ENCODE results near the gene MYO3B.
"Not testable (repeated sequence)": the region's sequence is repeated elsewhere in the genome, so short reads cannot be mapped to it uniquely, and the experiment has no call there.

The MYO3B gene

DNA sequence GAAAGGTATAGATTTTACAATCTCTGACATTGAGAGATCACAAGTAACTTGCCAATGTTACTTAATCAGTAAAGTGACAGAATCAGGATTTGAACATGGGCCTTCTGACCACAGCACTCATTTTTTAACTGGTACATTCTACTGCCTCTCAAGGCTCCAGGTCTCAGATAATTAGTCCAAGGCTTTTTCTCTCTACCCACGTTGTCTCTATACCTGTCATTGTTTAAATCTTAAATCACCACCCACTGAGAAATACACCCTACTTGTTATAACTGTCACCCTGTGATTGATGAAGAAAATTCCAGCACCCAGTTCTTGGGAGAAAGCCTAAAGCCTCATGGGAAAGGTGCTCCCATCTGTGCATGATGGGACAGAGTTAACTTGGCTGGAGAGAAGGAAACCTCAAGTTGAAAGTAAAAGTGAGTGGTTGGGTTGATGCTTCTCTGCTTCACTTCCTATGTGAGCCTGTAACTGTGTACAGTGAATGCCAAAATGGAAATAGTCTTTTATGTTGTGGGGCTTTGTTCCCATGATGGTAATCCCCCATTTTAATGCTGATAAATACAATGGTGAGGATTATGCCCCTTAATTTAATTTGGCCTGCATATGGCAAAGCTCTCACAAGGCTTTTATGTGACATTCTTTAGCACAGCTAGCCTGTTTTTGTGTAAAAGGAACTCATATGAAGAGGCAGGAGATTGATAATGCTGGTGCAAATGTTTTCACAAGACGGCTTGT is 347.1 kb downstream of the MYO3B start:
- DNase-seq, result no peak

DNA sequence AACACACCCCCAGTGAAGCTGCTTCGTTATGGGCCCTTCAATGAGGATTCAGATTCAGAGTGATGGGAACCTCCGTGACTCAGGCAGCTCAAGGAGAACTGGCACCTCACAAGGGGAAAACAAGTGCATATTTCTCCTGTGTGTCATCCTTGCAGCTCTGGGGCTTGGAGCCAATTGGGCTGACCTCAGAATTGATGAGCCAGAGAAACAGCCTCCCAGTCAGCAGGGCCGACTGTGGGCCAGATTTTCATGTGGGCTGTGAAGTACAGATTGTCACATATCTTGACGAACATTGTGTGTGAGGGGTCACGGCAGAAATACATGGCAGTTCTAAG is 347.6 kb downstream of the MYO3B start:
- no peak for DNase-seq

DNA sequence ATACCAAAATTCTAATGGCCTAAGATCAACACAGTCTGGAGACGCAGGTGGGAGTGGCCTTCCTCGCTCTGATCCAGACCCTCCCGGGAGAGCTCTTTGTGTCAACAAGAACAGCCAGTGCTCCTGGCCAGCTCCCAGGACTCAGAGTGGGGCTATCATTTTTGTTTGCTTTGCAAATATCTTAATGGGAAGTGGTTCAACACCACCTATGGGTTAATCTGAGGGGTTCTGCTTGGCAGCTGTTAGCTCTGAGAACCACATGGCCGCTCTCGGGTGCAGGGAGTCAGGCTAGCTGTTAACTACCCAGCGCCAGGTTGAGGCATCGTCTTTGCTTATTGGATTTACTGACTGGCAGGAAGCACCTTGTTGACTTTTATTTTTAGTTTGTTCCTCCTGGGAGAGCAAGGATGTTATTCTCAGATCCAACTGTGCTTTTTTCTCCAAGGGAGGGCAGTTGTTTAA is 352.4 kb downstream of the MYO3B start:
- DNase-seq, result peak; percentile 97

DNA sequence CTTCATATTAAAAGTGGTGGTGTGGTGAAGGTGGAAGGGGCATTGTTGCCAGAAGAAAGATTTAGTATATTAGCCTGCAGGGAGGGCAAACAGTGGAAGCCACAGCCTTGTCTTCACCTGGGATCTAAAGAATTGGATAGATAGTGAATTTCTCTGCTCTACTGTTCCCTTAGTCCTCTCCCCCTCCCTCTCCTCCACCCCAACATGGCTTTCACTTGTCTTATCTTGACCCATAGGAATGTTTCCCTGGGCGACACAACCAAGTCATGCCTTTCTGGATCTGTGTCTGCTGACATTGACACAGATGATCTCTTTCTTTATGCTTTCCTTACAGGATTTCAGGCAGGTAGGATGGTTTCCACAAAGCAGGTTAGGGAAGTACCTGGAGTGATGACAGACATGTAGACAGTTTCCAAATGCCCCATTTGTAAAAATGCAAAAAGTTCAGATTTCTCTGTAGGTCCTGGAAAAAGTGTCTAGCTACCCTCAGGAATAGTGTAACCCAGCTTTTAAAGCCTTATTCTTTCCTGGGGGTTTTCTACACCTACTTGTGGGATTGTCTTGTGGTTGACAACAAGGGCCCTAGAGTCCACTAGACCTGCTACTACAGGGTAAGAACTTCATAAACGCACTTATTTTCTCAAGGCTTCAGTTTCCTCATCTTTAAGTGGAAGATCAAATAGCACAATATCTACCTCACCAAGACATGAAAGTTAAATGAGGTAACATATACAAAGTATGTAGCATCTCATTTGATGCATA is 353.0 kb downstream of the MYO3B start:
- DNase-seq, result peak; percentile 51

DNA sequence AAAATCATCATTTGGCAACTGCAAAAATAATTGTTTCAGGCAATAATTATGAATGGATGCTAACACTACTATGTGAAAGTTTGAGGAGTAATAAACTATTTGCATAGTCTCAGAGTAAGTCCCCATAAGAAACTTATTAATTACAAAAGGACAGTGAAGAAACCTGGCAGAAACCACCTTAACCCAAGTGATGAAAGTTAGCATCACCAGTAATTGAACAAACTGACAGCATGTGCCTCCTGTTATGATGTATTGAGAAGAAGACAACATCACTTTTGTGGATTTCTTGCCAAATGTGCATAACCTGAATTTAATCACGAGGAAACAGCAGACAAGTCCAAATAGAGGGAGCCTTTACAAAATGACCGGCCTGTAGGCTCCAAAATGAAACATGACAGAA is 353.9 kb downstream of the MYO3B start:
- no peak for DNase-seq

DNA sequence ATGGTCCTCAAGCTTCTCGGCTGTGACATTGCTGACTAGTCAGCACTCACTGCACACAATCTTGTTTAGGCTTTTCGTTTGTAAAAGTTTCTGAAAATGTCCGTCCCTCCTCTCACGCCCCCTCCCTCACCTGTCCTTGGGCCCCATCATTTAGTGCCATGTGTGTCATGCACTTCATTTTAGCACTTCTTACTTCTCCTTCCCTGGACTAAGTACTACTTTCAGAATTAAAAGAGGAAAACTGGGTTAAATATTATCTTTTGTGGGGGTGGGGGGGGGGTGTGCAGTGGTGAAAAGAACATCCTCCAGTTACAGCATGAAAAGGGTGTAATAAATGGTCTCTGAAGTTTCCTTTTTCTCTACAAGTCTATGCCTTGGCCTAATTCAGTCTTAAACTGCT is 355.2 kb downstream of the MYO3B start:
- DNase-seq, result no peak

DNA sequence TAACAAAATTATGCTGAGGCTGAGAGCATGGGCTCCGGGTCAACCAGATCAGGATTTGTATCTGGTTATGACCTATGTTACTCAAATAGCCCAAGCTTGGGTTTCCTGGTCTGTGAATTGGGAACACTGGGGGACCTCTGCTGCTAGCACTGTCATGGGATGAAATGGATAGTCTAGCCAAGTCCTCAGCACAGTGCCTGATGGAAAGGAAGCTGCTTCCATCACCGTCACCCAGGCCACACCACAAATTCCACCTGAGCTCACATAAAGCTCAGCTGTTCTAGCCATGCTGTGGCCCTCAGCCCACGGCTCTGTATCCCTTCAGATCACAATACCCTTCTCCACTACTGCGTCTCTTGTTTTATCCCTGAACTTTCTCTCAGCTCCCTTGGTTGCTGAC is 357.6 kb downstream of the MYO3B start:
- DNase-seq, result no peak

DNA sequence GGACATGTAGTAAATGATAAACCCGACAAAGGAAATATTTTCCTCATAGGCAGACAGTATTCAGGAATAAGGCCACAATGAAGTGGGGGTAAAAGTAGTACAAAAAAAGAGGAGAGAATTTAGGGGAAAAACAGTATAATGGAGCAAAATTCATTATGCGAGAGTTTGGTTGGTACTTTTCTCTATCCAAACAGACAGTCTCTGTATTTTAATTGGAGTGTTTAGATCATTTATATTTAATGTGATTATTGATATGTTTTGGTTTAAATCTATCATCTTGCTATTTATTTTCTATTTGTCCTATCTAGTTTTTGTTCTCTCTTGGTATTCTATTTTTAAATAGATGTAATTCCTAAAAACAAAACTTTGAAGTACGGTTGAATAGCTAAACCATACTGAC is 366.9 kb downstream of the MYO3B start:
- no peak for DNase-seq

DNA sequence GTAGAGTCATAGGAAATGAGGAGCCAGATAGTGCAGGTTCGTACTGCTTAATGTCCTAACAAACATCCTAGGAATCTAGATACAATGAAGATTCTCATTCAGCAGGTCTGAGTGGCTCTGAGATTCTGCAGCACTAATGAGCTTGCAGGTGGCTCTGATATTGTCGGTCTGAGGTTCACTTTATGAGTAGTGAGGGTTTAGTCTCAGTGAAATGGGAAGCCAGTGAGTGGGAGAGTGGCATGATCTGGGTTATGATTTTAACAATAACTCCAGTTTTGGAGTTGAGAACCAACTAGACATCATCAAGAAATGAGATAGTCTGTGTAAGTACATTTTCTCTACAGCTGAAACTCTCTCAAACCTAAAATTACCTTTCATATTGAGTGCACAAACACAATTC is 370.4 kb downstream of the MYO3B start:
- no peak for DNase-seq

DNA sequence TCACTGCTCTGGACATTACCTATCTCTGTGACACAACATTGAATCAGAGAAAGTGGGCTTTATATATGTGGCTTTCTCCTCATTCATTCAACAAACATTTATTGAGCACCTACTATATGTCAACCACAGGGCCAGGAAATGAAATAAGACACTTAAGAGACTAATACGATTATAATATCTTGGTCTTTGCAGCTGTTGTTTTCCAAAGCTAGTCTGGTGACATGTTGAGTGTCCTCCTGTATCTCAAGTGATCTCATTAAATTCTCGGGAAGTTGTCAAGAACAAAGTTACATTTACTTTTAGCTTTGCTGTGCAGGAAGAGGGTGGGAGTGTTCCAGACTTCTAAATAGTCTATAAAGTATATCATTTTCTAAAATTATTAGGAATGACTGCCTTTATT is 372.6 kb downstream of the MYO3B start:
- no peak for DNase-seq

DNA sequence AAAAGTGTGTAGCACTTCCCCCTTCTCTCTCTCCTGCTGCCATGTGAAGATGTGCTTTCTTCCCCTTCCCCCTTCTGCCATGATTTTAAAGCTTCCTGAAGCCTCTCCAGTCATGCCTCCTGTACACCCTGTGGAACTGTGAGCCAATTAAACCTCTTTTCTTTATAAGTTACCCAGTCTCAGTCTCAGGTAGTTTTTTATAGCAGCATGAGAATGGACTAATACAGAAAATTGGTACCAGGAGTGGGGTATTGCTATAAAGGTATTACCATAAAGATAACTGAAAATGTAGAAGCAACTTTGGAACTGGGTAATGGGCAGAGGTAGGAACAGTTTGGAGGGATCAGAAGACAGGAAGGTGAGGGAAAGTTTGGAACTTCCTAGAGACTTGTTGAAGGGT is 374.0 kb downstream of the MYO3B start:
- DNase-seq, result not testable (repeated sequence)

DNA sequence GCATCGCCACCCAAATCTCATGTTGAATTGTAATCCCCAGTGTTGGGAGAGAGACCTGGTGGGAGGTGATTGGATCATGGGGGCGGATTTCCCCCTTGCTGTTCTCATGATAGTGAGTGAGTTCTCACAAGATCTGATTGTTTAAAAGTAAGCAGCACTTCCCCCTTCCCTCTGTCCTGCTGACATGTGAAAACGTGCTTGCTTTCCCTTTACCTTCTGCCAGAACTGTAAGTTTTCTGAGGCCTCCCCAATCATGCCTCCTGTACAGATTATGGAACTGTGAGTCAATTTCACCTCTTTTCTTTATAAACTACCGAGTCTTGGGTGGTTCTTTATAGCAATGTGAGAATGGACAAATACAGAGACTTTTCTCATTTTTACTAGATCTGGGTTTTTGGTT is 375.8 kb downstream of the MYO3B start:
- no peak for DNase-seq

DNA sequence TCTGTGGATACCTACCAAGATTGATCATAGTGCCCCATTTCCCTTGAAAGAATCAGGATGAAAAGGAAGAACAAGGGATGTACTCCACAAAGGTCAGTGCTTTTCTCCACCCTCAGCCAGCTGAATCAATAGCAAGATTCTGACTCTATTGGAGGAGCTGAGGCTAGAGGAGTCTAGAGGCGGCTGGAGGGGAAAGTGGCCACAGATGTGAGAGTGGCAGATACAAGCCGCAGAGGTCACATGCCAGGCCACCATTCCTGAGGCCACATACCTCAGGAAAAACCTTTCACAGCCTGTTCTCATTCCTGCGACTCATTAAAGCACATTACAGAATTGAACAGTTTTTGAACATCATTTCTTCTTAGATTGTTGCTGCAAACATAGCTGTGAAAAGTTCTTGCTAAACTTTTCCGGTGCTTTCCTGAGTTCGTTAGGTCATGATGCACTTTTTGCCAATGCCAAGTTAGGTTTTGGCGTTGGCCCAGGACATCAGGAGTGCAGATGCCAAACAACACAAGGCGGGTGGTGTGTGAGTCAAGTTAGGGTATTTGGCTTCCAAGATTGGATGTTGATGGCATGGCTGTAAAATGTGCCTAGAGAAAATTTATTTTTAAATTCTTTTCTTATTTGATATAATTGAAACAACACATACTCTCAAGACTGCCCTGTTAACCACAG is 376.5 kb downstream of the MYO3B start:
- DNase-seq, result no peak

DNA sequence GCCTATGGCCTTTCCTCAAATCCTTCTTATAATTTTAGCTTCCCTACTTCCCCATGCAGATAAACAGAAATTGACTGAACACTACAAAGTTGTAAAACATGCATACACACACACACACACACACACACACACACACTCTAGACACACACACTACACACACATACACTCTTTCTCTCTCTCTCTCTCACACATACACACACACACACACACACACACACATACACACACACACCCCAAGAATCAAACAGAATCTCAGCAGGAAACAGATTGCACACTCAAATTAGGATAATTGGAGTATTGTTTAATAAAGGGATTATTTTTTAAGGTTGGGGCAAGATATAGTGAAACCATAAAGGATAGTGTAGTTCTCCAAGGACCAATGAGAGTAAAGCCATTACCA is 385.0 kb downstream of the MYO3B start:
- DNase-seq, result no peak

DNA sequence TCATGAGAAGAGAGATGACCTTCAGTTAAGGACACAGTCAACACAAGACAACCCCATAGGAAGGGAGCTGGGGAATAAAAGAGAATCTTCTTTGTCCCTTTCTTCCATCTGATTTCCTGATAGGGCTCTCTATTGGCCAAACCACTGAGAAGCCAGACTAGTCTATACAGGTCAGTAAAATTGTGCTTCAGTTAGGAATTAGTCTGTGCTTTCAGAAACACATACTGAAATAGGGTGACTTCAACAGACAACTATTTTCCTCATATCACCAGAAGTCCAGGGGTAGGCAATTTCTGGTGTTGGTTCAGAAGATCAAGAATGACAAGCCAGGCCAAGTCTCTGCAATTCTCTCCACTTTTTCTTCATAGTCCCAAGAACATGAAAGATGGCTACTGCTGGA is 385.5 kb downstream of the MYO3B start:
- no peak for DNase-seq

DNA sequence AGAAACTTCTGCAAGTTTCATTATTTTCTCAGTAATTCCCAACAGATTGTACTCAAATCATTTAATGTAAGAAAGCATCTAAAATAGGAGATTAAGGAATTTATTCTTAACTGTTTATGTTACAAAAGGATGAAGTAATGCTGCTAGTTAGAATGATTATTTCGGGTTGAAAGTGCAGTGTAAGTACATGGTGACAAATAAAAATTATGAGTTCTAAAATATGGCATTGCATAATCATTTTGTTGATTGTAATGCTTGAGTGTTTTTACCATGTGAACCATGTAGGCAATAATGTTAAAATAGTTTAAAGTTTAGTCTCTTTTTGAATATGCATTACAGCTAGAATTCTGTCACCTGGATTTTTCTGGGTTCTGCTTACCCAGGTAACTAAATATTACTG is 388.2 kb downstream of the MYO3B start:
- no peak for DNase-seq

DNA sequence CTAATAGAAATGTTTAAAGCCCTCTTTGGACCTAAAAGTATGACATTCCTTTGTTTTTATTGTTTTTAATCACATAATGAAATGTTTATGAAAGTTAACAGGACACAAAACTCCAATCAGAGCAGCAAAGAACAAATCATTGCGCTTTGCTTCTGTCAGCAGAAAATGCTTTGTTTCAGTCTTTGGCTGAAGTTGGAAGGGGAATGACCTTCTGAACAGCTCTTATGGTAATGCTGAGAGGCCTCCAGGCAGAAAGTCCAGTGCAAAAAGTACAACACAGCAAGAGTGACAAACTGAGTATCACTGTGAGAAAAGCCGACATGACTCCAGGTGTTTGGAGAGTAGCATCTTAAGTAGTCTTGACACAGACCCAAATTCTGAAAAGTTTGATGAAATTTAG is 389.5 kb downstream of the MYO3B start:
- DNase-seq, result no peak

DNA sequence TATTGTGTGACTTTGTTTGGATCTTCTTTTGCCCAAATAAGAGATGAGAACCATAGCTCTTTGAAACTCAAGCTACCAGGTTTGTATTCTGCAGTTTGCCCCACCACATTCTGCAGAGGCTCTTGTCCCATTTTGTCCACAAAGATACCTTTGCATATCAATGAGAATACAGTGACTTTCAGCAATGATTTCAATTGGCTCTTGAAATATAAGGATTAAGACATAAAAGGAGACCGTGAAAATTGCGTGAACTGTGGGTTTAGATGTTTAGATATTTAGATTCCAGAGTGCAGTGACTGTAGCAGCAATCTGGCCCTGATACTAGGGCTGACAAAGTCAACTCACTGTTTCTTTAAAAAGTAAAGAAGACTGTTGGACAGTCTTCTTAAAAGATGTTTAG is 390.6 kb downstream of the MYO3B start:
- no peak for DNase-seq

DNA sequence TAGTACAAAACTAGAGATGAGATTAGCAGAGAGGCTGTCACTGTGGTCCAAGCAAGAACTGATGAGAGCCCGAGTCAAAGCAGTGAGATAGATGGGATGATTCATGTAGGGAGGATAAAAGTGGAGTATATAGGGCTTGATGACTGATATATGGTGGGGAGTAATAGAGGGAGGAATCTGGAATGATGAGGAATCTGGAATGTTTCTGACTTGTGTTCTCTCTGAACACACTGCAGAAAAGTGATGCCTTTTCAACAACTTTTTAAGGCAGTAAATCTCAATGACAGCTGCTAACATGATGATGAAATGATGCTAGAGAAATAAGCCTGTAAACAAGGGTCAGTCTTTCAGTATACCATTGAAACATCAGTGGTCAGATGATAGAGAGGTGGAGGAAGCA is 393.7 kb downstream of the MYO3B start:
- DNase-seq, result no peak

DNA sequence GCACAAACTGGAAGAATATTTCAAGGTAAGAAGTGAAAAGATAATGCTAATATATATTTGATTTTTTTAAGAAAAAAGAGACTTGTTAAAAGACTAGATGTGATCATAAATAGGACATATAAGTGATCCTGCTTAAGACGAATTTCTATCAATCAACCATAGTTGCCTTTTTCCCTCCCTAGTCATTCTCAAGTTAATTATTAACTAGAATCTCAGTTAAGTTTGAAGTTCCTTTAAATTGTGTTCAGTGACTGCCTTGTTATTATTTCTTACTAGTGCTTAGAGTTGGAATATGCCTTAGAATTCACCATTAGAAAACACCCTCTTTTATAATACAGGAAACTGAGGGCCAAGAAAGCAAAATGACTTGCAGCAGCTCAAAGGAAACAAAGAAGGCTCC is 395.7 kb downstream of the MYO3B start:
- DNase-seq, result no peak

DNA sequence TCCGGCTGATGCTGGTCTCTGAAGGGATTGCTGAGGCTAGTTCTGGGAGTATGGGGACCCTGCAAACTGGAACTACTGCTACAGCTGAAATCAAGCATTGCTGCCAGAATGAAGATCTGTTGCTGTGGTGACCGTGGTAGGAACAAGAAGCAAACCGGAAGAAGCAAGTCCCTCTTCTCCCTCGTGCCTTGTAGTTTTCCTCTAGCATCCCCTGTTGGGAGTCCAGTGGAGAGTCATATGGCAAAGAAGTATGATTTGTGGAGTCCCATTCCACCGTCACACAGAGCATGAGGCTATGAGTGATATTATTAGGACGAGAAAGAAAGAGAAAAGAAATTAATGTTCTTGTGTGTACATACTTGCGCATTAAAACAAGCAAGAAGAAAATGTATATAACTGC is 398.3 kb downstream of the MYO3B start:
- DNase-seq, result no peak

DNA sequence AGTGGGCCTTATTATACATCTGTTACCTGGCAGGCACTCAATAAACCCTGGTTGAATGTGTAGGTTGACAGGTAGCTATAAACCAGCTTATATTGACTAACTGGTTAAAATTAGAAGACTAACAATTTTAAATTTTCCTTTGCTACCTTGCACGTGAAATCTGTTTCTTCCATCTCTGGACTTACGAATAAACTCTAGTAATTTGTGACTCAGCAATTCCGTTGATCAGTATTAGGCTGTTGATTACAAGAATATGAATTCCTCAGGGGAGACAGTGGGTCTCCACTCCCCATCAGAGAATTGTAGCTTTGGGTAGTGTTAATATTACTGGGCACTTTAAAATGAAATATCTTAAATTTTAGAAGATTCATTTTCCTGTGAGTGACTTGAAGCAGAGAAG is 399.4 kb downstream of the MYO3B start:
- no peak for DNase-seq

DNA sequence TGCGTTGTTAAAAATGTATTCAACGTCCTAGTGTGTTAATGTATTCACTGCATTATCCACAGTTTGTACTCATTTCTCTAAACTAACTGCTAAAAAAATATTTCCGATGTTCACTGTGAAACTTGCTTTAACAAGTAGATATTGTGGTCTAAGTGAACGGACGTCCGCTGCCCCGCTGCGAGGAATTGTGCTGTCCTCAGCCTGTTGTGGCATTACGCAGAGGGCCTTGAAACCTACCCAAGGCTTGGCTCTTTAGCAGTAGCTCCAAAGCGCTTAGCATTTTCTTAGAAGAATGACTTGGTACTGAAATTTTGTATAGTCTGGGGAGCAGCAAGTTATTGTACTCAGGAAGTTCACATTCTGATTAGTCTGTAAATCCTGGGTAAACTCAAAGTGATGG is 400.7 kb downstream of the MYO3B start:
- DNase-seq, result no peak

DNA sequence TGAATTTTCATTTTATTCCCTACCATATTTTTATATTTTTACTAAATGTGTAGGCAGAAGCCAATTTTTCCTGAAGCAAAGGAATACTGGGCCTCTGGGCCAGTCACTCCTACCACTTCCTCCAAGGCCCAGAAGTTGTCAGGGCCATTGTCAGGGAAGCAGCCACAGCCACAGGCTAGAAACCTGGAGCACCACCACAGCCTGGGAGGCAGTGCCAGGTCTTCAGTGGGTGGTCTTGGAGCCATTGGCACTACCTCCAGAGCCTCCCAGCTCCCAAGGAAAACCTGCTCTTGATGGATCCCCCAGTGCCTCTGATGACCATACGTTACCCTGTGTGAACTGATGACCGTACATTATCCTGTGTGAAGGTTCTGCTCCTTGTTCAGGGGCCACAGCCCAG is 401.6 kb downstream of the MYO3B start:
- no peak for DNase-seq

Measured in NCI-H748 treated with DMSO at 0.1 percent for 48 hours (cell line).